A549 (cell line): ENCODE measurements around the gene SEMA3C. TPM values are rescaled to one million over a fixed set of nuclear protein-coding genes. Genes with fewer than 3 reads are reported as not detected.

Source experiments
- ATAC-seq, 2 experiments: fragments of 200-7000 bp in 1 of 2; fragments of >200 bp in 1 of 2; cut with Nextera tagmentation in 1 of 2; cut with Tn5 transposase in 1 of 2; 3 replicates each; pipeline versions ENCODE4 v1.8.0 to v1.9.1; 2018 to 2020; ENCODE audit warnings: mild to moderate bottlenecking in 1 of 2, moderate library complexity in 1 of 2
- CTCF ChIA-PET: fragments of 300-600 bp; sonication (Branson Sonifier 250); formaldehyde crosslinking; extraction: SDS; loops from one replicate; lab custom pipeline; 2021; ENCODE audit warnings: antibody characterized with exemption, inconsistent platforms; lab: Yijun Ruan, JAX
- POLR2A ChIA-PET: fragments of 350-600 bp; formaldehyde crosslinking; extraction: SDS; loops from one replicate; lab custom pipeline; 2021; ENCODE audit warnings: antibody characterized with exemption, inconsistent platforms; lab: Yijun Ruan, JAX
- DNase-seq, 2 experiments: peaks; one replicate each; pipeline versions ENCODE4 v3.0.0 to v3.0.0-alpha.2; 2011 to 2016; ENCODE audit warnings: low read depth in 1 of 2, low spot score in 1 of 2
- FAIRE-seq: peaks from 2 replicates; lab custom pipeline; 2011; peaks lifted over from hg19 to GRCh38; lab: Jason Lieb, UNC
- H3K27ac ChIP-seq, 2 experiments: fragments of >200 bp; sonication (Bioruptor Twin); formaldehyde crosslinking; 3 replicates each; pipeline ENCODE4 v1.5.1; 2016 to 2017
- H3K4me1 ChIP-seq: fragments of >200 bp; sonication (Bioruptor Twin); formaldehyde crosslinking; 3 replicates; pipeline ENCODE4 v1.6.1; 2016
- H3K4me2 ChIP-seq: fragments of >200 bp; sonication (Bioruptor Twin); formaldehyde crosslinking; 3 replicates; pipeline ENCODE4 v1.6.1; 2016
- H3K4me3 ChIP-seq: fragments of >200 bp; sonication (Bioruptor Twin); formaldehyde crosslinking; 3 replicates; pipeline ENCODE4 v1.5.1; 2016
- H3K9me3 ChIP-seq: fragments of >200 bp; sonication (Bioruptor Twin); formaldehyde crosslinking; 3 replicates; pipeline ENCODE4 v1.6.1; 2016
- EP300 ChIP-seq, 2 experiments: fragments of >200 bp; sonication (Bioruptor Twin); formaldehyde crosslinking; IDR thresholded peaks; 2 replicates in 1 of 2; 3 replicates in 1 of 2; pipeline ENCODE4 v1.6.1; 2016 to 2017
- ESRRA ChIP-seq: fragments of 150-350 bp; IDR thresholded peaks from 2 replicates; pipeline ENCODE4 v1.6.1; 2014; ENCODE audit warnings: mild to moderate bottlenecking, low read length, borderline replicate concordance
- FOSL2 ChIP-seq, 2 experiments: fragments of 450-650 bp in 1 of 2; fragments of >200 bp in 1 of 2; sonication (Bioruptor Twin) in 1 of 2; formaldehyde crosslinking; IDR thresholded peaks; 2 replicates each; pipeline versions ENCODE4 v1.5.0 to v1.6.1; 2016 to 2020; ENCODE audit warnings: mild to moderate bottlenecking in 1 of 2, moderate library complexity in 1 of 2
- FOXS1 ChIP-seq: fragments of 250-450 bp; sonication (Bioruptor Pico); IDR thresholded peaks from 2 replicates; pipeline ENCODE4 v1.5.0; 2020; ENCODE audit warnings: mild to moderate bottlenecking, moderate library complexity
- HDAC2 ChIP-seq: fragments of 200-600 bp; sonication (generic); IDR thresholded peaks from 2 replicates; pipeline ENCODE4 v1.6.1; 2016
- HEYL ChIP-seq: fragments of 250-450 bp; sonication (Bioruptor Pico); IDR thresholded peaks from 2 replicates; pipeline ENCODE4 v1.8.0; 2021; ENCODE audit warnings: mild to moderate bottlenecking, moderate library complexity
- HOXA7 ChIP-seq: fragments of 250-450 bp; sonication (Bioruptor Pico); IDR thresholded peaks from 2 replicates; pipeline ENCODE4 v1.5.0; 2020; ENCODE audit warnings: mild to moderate bottlenecking, moderate library complexity
- HOXB13 ChIP-seq: fragments of 250-450 bp; sonication (Bioruptor Pico); IDR thresholded peaks from 2 replicates; pipeline ENCODE4 v1.5.0; 2020; ENCODE audit warnings: low read depth, mild to moderate bottlenecking, moderate library complexity
- HOXB5 ChIP-seq: fragments of 250-450 bp; sonication (Bioruptor Pico); IDR thresholded peaks from 2 replicates; pipeline ENCODE4 v1.5.0; 2020; ENCODE audit warnings: mild to moderate bottlenecking, moderate library complexity
- JUN ChIP-seq, 2 experiments: fragments of >200 bp; sonication (Bioruptor Twin); formaldehyde crosslinking; IDR thresholded peaks; 2 replicates in 1 of 2; 3 replicates in 1 of 2; pipeline ENCODE4 v1.6.1; 2016 to 2017
- JUNB ChIP-seq: fragments of >200 bp; sonication (Bioruptor Twin); formaldehyde crosslinking; IDR thresholded peaks from 2 replicates; pipeline ENCODE4 v1.6.1; 2016
- KDM5A ChIP-seq: fragments of 200-600 bp; sonication (generic); IDR thresholded peaks from 2 replicates; pipeline ENCODE4 v1.6.1; 2016; ENCODE audit warnings: antibody characterized with exemption, mild to moderate bottlenecking
- MYC ChIP-seq: IDR thresholded peaks from 2 replicates; pipeline ENCODE4 v1.6.1; 2012; ENCODE audit warnings: mild to moderate bottlenecking, inconsistent platforms, low read length, improper control_type of control experiment, borderline replicate concordance
- NFE2L2 ChIP-seq: fragments of 150-350 bp; conservative IDR thresholded peaks from 2 replicates; pipeline ENCODE4 v1.6.1; 2014; ENCODE audit warnings: low read length
- NR3C1 ChIP-seq: fragments of >200 bp; sonication (Bioruptor Twin); formaldehyde crosslinking; IDR thresholded peaks from 3 replicates; pipeline ENCODE4 v1.6.1; 2017
- PBX3 ChIP-seq: IDR thresholded peaks from 2 replicates; pipeline ENCODE4 v1.6.1; 2012
- PHF8 ChIP-seq: fragments of 200-600 bp; sonication (generic); IDR thresholded peaks from 2 replicates; pipeline ENCODE4 v1.6.1; 2016; ENCODE audit warnings: low read depth, mild to moderate bottlenecking, antibody characterized with exemption, moderate library complexity, borderline replicate concordance
- POLR2AphosphoS2 ChIP-seq: conservative IDR thresholded peaks from 2 replicates; pipeline ENCODE4 v1.6.1; 2012; ENCODE audit warnings: low read length, improper control_type of control experiment, inconsistent platforms
- RCOR1 ChIP-seq: fragments of 150-350 bp; IDR thresholded peaks from 2 replicates; pipeline ENCODE4 v1.6.1; 2014; ENCODE audit warnings: antibody characterized with exemption, low read length, low read depth
- RFX5 ChIP-seq: fragments of 450-650 bp; IDR thresholded peaks from 2 replicates; pipeline ENCODE4 v1.7.1; 2014; ENCODE audit warnings: antibody characterized with exemption, mild to moderate bottlenecking, moderate library complexity
- SMC3 ChIP-seq: fragments of >200 bp; sonication (Bioruptor Twin); formaldehyde crosslinking; IDR thresholded peaks from 3 replicates; pipeline ENCODE4 v1.6.1; 2018; ENCODE audit warnings: inconsistent platforms
- SREBF2 ChIP-seq: fragments of 450-650 bp; IDR thresholded peaks from 2 replicates; pipeline ENCODE4 v1.6.1; 2014; ENCODE audit warnings: mild to moderate bottlenecking, moderate library complexity
- TP53 ChIP-seq: fragments of 250-450 bp; sonication (Bioruptor Pico); IDR thresholded peaks from 2 replicates; pipeline ENCODE4 v1.5.0; 2021; ENCODE audit warnings: mild to moderate bottlenecking, moderate library complexity
- USF2 ChIP-seq: fragments of 450-650 bp; IDR thresholded peaks from 2 replicates; pipeline ENCODE4 v1.6.1; 2014; ENCODE audit warnings: antibody characterized with exemption
- ZFP36 ChIP-seq: fragments of 450-650 bp; IDR thresholded peaks from 2 replicates; pipeline ENCODE4 v1.6.1; 2014; ENCODE audit warnings: borderline replicate concordance; ENCODE audit not compliant: partially characterized antibody
- ZNF302 ChIP-seq: fragments of 250-450 bp; sonication (Bioruptor Pico); IDR thresholded peaks from 2 replicates; pipeline ENCODE4 v1.9.0; 2021; ENCODE audit warnings: inconsistent platforms, mild to moderate bottlenecking, moderate library complexity
- ZSCAN20 ChIP-seq: fragments of 250-450 bp; sonication (Bioruptor Pico); IDR thresholded peaks from 2 replicates; pipeline ENCODE4 v1.8.0; 2022; ENCODE audit warnings: mild to moderate bottlenecking, moderate library complexity
- WGBS: methylation state at CpG from one replicate; pipeline ENCODE4 v1.1.6; 2017; ENCODE audit errors: missing lambda C conversion rate; 5-methylcytosine and 5-hydroxymethylcytosine counted together
- polyA plus RNA-seq, 4 experiments: library from polyadenylated mRNA; depleted of rRNA in 3 of 4; stranded (reverse); fragments of >200 nt; fragmentation: RNase III in 1 of 4; extraction: RNeasy Plus Mini Kit Qiagen cat#74134 plus additional on column Dnase treatment in 1 of 4; gene quantifications; 2 replicates in 3 of 4; 3 replicates in 1 of 4; pipeline ENCODE4 v1.2.3, GENCODE V29; 2011 to 2017
- TF ChIP-seq, protein P1 (sequence below): fragments of >200 bp; sonication (Bioruptor Twin); formaldehyde crosslinking; IDR thresholded peaks from 2 replicates; pipeline ENCODE4 v1.6.1; 2016
- TF ChIP-seq, protein P2 (sequence below): fragments of 150-350 bp; IDR thresholded peaks from 2 replicates; pipeline ENCODE4 v1.6.1; 2014; ENCODE audit warnings: low read depth, mild to moderate bottlenecking, low read length
- TF ChIP-seq, protein P3 (sequence below): IDR thresholded peaks from 2 replicates; pipeline ENCODE4 v1.6.1; 2012

The SEMA3C gene
- polyA plus RNA-seq, 2 of the 4 experiments (the other 2 are of a cell fraction): 78.1 to 212 TPM

DNA sequence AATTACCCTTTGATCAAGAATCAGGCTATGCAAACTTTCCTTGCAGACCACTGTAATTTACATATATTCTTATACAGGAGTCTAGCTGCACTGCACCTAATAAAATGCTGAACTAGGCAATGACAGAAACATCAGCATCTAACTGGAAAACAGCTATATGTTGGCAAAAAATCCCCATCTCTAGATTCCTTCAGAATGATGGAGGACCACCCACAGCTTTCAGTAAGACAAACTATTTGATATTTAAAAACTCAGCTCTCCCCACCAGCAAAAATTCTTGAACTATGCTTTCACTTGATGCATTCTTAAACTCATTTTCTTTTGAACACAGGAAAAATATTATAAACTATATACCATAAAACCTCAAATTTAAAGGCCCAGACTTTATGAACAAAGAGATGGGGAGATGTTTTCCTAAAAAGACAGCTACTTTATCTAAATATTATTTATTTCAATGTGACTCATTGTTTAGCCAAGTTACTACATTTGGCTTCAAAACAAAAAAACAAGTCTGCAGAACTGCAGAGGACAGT is 77.4 kb downstream of the SEMA3C start:
- no peaks in the 10 kb centered on the region for H3K9me3 ChIP-seq
- FAIRE-seq (no peak), ATAC-seq (0 out of 6 replicates have a peak, but pooled peaks of 1 of the 2 experiments have one; percentile 12)
- peak overlapping the region; percentile 26 to 49; a peak in 4 of 6 replicates for H3K27ac ChIP-seq
- CTCF ChIA-PET: interaction anchor here (0.9 to 1.8 kb wide), 4 partner anchors 17 to 606 kb away, joined by 3 to 5 read pairs (median 4); no protein-coding TSS in a partner anchor
- H3K4me1 ChIP-seq: peaks cover 74% of the 10 kb centered on the region
- TF ChIP-seq SMC3 (no peak), HOXB5 (no peak), FOSL2 (IDR thresholded peaks at IDR 0.05) (no peak), FOSL2 (CRISPR knock-in tag; IDR thresholded peaks at IDR 0.05) (peak; percentile 16; the same call in 1 of the 2 replicates), FOXS1 (no peak)
- TF ChIP-seq, all 56 proteins: peak for 1
- Histone ChIP-seq H3K4me2 (peak overlapping the region; percentile 61), H3K4me3 (no peak overlapping the region)
- POLR2A ChIA-PET: no interaction called here
- DNase-seq: no peak

- ChIA-PET CTCF (interaction anchor here (0.6 to 1.8 kb wide), 4 partner anchors 17 to 607 kb away, joined by 3 to 5 read pairs (median 4); no protein-coding TSS in a partner anchor), POLR2A (no interaction called here)
- Histone ChIP-seq H3K9me3 (no peaks in the 10 kb centered on the region), H3K4me1 (peaks cover 72% of the 10 kb centered on the region), H3K4me2 (peak overlapping the region; percentile 61; the same call in 1 of the 3 replicates), H3K27ac (peak overlapping the region in 1 of 2 experiments; percentile 42; a peak in 1 of 6 replicates), H3K4me3 (no peak overlapping the region)
- WGBS: 99% methylated on average over 2 of the region's 2 CpGs
- FAIRE-seq: no peak
- TF ChIP-seq PBX3: no peak
- no peak for TF ChIP-seq PHF8
- TF ChIP-seq FOXS1: no peak
- TF ChIP-seq NFE2L2: no peak
- TF ChIP-seq, protein P1, sequence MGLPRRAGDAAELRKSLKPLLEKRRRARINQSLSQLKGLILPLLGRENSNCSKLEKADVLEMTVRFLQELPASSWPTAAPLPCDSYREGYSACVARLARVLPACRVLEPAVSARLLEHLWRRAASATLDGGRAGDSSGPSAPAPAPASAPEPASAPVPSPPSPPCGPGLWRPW: no peak
- TF ChIP-seq ZSCAN20: no peak
- no peak for TF ChIP-seq JUN (IDR thresholded peaks at IDR 0.05)
- no peak for DNase-seq
- ATAC-seq: no peak
Observed at GRCh38 chr7:80840681-80841080, 78.2 kb downstream of the SEMA3C start.

DNA sequence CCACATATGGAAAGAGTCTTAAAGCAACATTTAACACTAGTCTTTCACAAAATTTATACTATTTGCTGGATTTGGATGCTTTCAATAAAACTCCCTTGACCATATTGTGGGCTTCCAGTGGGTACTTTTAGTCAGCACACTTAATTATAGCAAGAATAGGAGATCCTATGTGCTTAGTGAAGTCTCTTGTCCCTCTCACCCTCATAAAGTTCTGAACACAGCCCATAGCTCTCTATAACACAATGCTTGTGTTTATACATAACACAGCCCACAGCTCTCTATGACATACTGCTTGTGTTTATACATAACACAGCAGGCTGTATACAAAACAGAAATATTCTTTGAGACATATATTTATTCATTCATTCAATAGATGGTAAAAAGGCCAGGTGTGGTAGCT is 79.0 kb downstream of the SEMA3C start:
- no peak for FAIRE-seq
- ATAC-seq: no peak

DNA sequence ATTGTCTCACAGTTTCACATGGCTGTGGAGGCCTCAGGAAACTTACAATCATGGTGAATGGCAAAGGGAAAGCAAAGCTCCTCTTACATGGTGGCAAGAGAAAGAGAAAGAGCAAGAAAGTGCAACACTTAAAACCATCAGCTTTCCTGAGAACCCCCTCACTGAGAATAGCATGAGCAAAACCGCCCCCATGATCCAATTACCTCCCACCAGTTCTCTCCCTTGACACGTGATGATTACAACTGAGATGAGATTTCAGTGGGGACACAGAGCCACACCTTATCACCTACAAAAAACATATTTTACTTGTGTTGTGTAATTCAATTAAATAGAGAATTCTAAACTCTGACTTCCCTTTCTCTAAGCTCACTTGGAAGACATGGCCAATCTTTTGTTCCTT is 80.2 kb downstream of the SEMA3C start:
- H3K27ac ChIP-seq: peak overlapping the region in 1 of 2 experiments; percentile 34; a peak in 3 of 6 replicates
- WGBS: 82% methylated on average over 2 of the region's 2 CpGs
- FAIRE-seq: no peak
- ATAC-seq: no peak
- H3K4me2 ChIP-seq: no peak overlapping the region
- peaks cover 73% of the 10 kb centered on the region for H3K4me1 ChIP-seq
- no peaks in the 10 kb centered on the region for H3K9me3 ChIP-seq
- CTCF ChIA-PET: interaction anchor here (0.9 to 1.8 kb wide), 3 partner anchors 8 to 631 kb away, joined by 3 to 5 read pairs (median 4); no protein-coding TSS in a partner anchor
- no peak for DNase-seq
- no peak overlapping the region for H3K4me3 ChIP-seq
- no peak for TF ChIP-seq HOXA7 (CRISPR knock-in tag)
- TF ChIP-seq JUN (IDR thresholded peaks at IDR 0.05): no peak
- no peak for TF ChIP-seq RCOR1
- TF ChIP-seq NR3C1: no peak
- TF ChIP-seq SREBF2: no peak
- no peak for TF ChIP-seq USF2
- TF ChIP-seq ZFP36: no peak
- no peak for TF ChIP-seq ZSCAN20
- no peak for TF ChIP-seq HDAC2
- TF ChIP-seq, protein P2, sequence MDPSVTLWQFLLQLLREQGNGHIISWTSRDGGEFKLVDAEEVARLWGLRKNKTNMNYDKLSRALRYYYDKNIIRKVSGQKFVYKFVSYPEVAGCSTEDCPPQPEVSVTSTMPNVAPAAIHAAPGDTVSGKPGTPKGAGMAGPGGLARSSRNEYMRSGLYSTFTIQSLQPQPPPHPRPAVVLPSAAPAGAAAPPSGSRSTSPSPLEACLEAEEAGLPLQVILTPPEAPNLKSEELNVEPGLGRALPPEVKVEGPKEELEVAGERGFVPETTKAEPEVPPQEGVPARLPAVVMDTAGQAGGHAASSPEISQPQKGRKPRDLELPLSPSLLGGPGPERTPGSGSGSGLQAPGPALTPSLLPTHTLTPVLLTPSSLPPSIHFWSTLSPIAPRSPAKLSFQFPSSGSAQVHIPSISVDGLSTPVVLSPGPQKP: no peak
- TF ChIP-seq ZNF302 (CRISPR knock-in tag): no peak
- TF ChIP-seq POLR2AphosphoS2: no peak
- TF ChIP-seq NFE2L2: no peak
- no peak for TF ChIP-seq EP300 (IDR thresholded peaks at IDR 0.05)
- TF ChIP-seq, protein P3, sequence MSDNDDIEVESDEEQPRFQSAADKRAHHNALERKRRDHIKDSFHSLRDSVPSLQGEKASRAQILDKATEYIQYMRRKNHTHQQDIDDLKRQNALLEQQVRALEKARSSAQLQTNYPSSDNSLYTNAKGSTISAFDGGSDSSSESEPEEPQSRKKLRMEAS: no peak
- no peak for TF ChIP-seq HEYL (CRISPR knock-in tag)
- TF ChIP-seq RFX5: no peak
- no peak for TF ChIP-seq MYC
- no peak for TF ChIP-seq TP53
- no peak for TF ChIP-seq ESRRA
- POLR2A ChIA-PET: interaction anchor here (0.5 kb wide), 1 partner anchor 69 kb away, joined by 5 read pairs; no protein-coding TSS in a partner anchor

More for the DNA sequence above, 79.0 kb downstream of the SEMA3C start:
- TF ChIP-seq JUNB (no peak), TP53 (no peak), KDM5A (no peak), NFE2L2 (no peak), HOXB13 (CRISPR knock-in tag) (no peak), HOXA7 (CRISPR knock-in tag) (no peak)
- Histone ChIP-seq H3K4me1 (peaks cover 72% of the 10 kb centered on the region), H3K9me3 (no peaks in the 10 kb centered on the region), H3K4me2 (no peak overlapping the region), H3K27ac (peak overlapping the region in 1 of 2 experiments; percentile 1; a peak in 1 of 6 replicates), H3K4me3 (no peak overlapping the region)
- no peak for DNase-seq
- CTCF ChIA-PET: interaction anchor here (1.8 kb wide), 1 partner anchor 9 kb away, joined by 5 read pairs; no protein-coding TSS in a partner anchor
- POLR2A ChIA-PET: no interaction called here
